GM23248 (cell line): ENCODE data around the gene PIP4P1. TPM values are rescaled to one million over a fixed set of nuclear protein-coding genes. Genes with fewer than 3 reads are reported as not detected.

Experiments used
- DNase-seq: peaks from one replicate; pipeline ENCODE4 v3.0.0-alpha.2; 2015
- H2AFZ ChIP-seq: fragments of 200-600 bp; sonication (generic); 2 replicates; pipeline ENCODE4 v1.6.1; 2016; ENCODE audit warnings: antibody characterized with exemption
- H3F3A ChIP-seq: fragments of 200-600 bp; sonication (generic); 2 replicates; pipeline ENCODE4 v1.6.1; 2016; ENCODE audit warnings: mild to moderate bottlenecking, antibody characterized with exemption, mixed run types; ENCODE audit not compliant: insufficient read depth
- H3K27ac ChIP-seq: fragments of 200-600 bp; sonication (generic); 2 replicates; pipeline ENCODE4 v1.5.1; 2016; ENCODE audit warnings: mild to moderate bottlenecking
- H3K27me3 ChIP-seq: fragments of 200-600 bp; sonication (generic); replicated peaks from 2 replicates; pipeline ENCODE4 v1.6.1; 2016; ENCODE audit warnings: mild to moderate bottlenecking; ENCODE audit not compliant: insufficient read depth
- H3K36me3 ChIP-seq: fragments of 200-600 bp; sonication (generic); 2 replicates; pipeline ENCODE4 v1.6.1; 2016; ENCODE audit warnings: low read depth, mild to moderate bottlenecking
- H3K4me1 ChIP-seq: fragments of 200-600 bp; sonication (generic); 2 replicates; pipeline ENCODE4 v1.6.1; 2016; ENCODE audit warnings: mild to moderate bottlenecking; ENCODE audit not compliant: insufficient read depth
- H3K4me2 ChIP-seq: fragments of 200-600 bp; sonication (generic); one replicate; pipeline ENCODE4 v1.6.1; 2016; ENCODE audit warnings: mild to moderate bottlenecking; ENCODE audit not compliant: unreplicated experiment
- H3K4me3 ChIP-seq: fragments of 200-600 bp; sonication (generic); 2 replicates; pipeline ENCODE4 v1.5.1; 2016; ENCODE audit warnings: mild to moderate bottlenecking
- H3K79me2 ChIP-seq: fragments of 200-600 bp; sonication (generic); 2 replicates; pipeline ENCODE4 v1.6.1; 2016; ENCODE audit warnings: mild to moderate bottlenecking; ENCODE audit not compliant: insufficient read depth
- H3K9ac ChIP-seq: fragments of 200-600 bp; sonication (generic); 2 replicates; pipeline ENCODE4 v1.6.1; 2016; ENCODE audit warnings: mild to moderate bottlenecking
- H3K9me2 ChIP-seq: fragments of 200-600 bp; sonication (generic); 2 replicates; pipeline ENCODE4 v1.6.1; 2016; ENCODE audit warnings: mixed run types, mild to moderate bottlenecking, moderate library complexity; ENCODE audit not compliant: insufficient read depth
- H3K9me3 ChIP-seq: fragments of 200-600 bp; sonication (generic); one replicate; pipeline ENCODE4 v1.6.1; 2017; ENCODE audit warnings: low read depth
- H4K20me1 ChIP-seq: fragments of 200-600 bp; sonication (generic); 2 replicates; pipeline ENCODE4 v1.6.0; 2016; ENCODE audit not compliant: insufficient read depth
- EZH2 ChIP-seq: fragments of 200-600 bp; sonication (generic); IDR thresholded peaks from 2 replicates; pipeline ENCODE4 v1.6.1; 2018; ENCODE audit warnings: antibody characterized with exemption, mild to moderate bottlenecking; ENCODE audit not compliant: insufficient read depth, poor library complexity, severe bottlenecking
- EZH2phosphoT487 ChIP-seq: fragments of 200-600 bp; sonication (generic); IDR thresholded peaks from 2 replicates; pipeline ENCODE4 v1.6.1; 2018; ENCODE audit warnings: antibody characterized with exemption, moderate library complexity, mild to moderate bottlenecking, low read depth; ENCODE audit not compliant: insufficient read depth
- WGBS, 2 experiments: methylation state at CpG; one replicate each; pipeline ENCODE4 v1.1.6; 2015 to 2017; ENCODE audit warnings: low lambda C conversion rate in 2 of 2, low coverage in 1 of 2; ENCODE audit errors: missing lambda C conversion rate in 2 of 2; 5-methylcytosine and 5-hydroxymethylcytosine counted together
- in situ Hi-C: fragments of 300-500 bp; cut with MboI; formaldehyde crosslinking; loops from 2 replicates; pipeline ENCODE4 v1.15.0; 2020
- polyA plus RNA-seq: library from polyadenylated mRNA; unstranded; fragments of >200 nt; fragmentation: Nextera tagmentation; extraction: Ambion mirVana; gene quantifications from 2 replicates; pipeline ENCODE4 v1.2.1, GENCODE V29; 2016
- total RNA-seq: library from RNA; depleted of rRNA; stranded (reverse); fragments of >200 nt; shearing (Covaris generic); gene quantifications from 2 replicates; pipeline ENCODE4 v1.2.3, GENCODE V29; 2014

Gene PIP4P1
- total and polyA plus RNA-seq, 2 experiments from 2014 or later = 18.6 to 21.6 TPM

- H3K79me2 ChIP-seq = no peaks in the 10 kb centered on the region
- TF ChIP-seq EZH2 = no peak
- TF ChIP-seq EZH2phosphoT487 = no peak
- H3K36me3 ChIP-seq = no peaks in the 10 kb centered on the region
- no peaks in the 10 kb centered on the region for H3K9me3 ChIP-seq
- no peak overlapping the region for H3K9ac ChIP-seq
- in situ Hi-C loops = no loop called here
- H3K4me2 ChIP-seq = no peak overlapping the region
- no peak overlapping the region for H2AFZ ChIP-seq
- H3K4me1 ChIP-seq = 0 out of 2 replicates have a peak, but pooled peaks cover 4% of the 10 kb centered on the region
- H3K27me3 ChIP-seq = no peaks in the 10 kb centered on the region
- WGBS, 2 experiments = 65 to 74% methylated on average over 8 of the region's 8 CpGs
- DNase-seq = peak; percentile 65
- no peak overlapping the region for H3K27ac ChIP-seq
- peaks cover 5% of the 10 kb centered on the region; the same call in 1 of the 2 replicates for H3F3A ChIP-seq
- H3K9me2 ChIP-seq = no peaks in the 10 kb centered on the region
- no peaks in the 10 kb centered on the region for H4K20me1 ChIP-seq
- H3K4me3 ChIP-seq = no peak overlapping the region
Observed at GRCh38 chr14:20494935-20495766, 33.9 kb upstream of the PIP4P1 start.

DNA sequence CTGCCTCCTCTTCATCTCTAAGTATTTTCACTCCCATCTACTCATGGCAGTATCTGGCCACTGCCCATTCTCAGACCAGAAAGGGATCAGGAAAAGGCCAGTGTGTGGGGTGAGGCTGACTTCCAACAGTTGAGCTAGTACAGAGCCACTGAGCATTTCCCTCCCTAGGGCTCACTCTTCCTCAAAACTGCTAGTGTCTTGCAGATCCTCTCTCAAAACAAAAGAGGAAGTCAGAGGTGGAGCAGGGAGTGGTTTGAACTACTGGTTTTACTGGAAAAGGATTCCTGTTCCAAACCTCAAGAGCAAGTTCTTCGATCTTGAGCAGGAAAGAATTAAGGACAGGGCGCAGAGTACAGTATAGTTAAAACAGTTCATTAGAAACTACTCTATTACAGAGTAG lies 32.4 kb upstream of the PIP4P1 start:
- Histone ChIP-seq H2AFZ (no peak overlapping the region), H3K9me3 (no peaks in the 10 kb centered on the region), H3K4me1 (0 out of 2 replicates have a peak, but pooled peaks cover 4% of the 10 kb centered on the region), H3F3A (peaks cover 5% of the 10 kb centered on the region; the same call in 1 of the 2 replicates), H4K20me1 (no peaks in the 10 kb centered on the region), H3K36me3 (no peaks in the 10 kb centered on the region), H3K9ac (no peak overlapping the region), H3K4me3 (no peak overlapping the region), H3K9me2 (no peaks in the 10 kb centered on the region), H3K27me3 (no peaks in the 10 kb centered on the region), H3K79me2 (no peaks in the 10 kb centered on the region), H3K27ac (no peak overlapping the region), H3K4me2 (no peak overlapping the region)
- DNase-seq = no peak
- in situ Hi-C loops = no loop called here
- TF ChIP-seq EZH2 (no peak), EZH2phosphoT487 (no peak)
- 61 to 68% methylated on average over 2 of the region's 2 CpGs for WGBS, 2 experiments

GRCh38 chr14:20492486-20492885 lies 31.3 kb upstream of the PIP4P1 start:
- H3K4me3 ChIP-seq = no peak overlapping the region
- H3K79me2 ChIP-seq = no peaks in the 10 kb centered on the region
- 88 to 89% methylated on average over 4 of the region's 4 CpGs for WGBS, 2 experiments
- H2AFZ ChIP-seq = no peak overlapping the region
- no peaks in the 10 kb centered on the region for H3K36me3 ChIP-seq
- H3K9me3 ChIP-seq = no peaks in the 10 kb centered on the region
- H3K9ac ChIP-seq = no peak overlapping the region
- H3K4me2 ChIP-seq = no peak overlapping the region
- 0 out of 2 replicates have a peak, but pooled peaks cover 4% of the 10 kb centered on the region for H3K4me1 ChIP-seq
- in situ Hi-C loops = no loop called here
- no peaks in the 10 kb centered on the region for H4K20me1 ChIP-seq
- DNase-seq = no peak
- no peaks in the 10 kb centered on the region for H3K9me2 ChIP-seq
- no peaks in the 10 kb centered on the region for H3K27me3 ChIP-seq
- TF ChIP-seq EZH2phosphoT487 (no peak), EZH2 (no peak)
- H3F3A ChIP-seq = peaks cover 5% of the 10 kb centered on the region; the same call in 1 of the 2 replicates
- H3K27ac ChIP-seq = no peak overlapping the region

DNA sequence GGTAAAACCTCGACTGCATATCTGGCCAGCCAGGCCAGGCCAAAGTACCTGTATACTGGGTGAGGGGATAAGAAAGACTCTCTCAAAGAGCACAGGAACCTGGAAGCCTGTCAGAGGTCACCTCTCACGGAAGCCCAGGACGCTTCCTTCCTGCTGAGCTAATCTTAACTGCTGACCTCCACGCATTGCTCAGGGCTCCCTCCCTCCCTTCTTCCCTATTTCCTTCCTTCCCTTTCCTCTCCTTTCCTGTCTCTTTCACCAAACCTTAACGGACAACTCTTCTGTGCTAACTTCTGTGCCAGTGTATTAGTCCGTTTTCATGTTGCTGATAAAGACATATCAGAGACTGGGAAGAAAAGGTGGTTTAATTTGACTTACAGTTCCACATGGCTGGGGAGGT lies 29.3 kb upstream of the PIP4P1 start:
- Histone ChIP-seq H3K9me2 (no peaks in the 10 kb centered on the region), H3K4me1 (0 out of 2 replicates have a peak, but pooled peaks cover 3% of the 10 kb centered on the region), H2AFZ (no peak overlapping the region), H4K20me1 (no peaks in the 10 kb centered on the region), H3K9me3 (no peaks in the 10 kb centered on the region), H3K9ac (no peak overlapping the region), H3K79me2 (no peaks in the 10 kb centered on the region), H3K36me3 (no peaks in the 10 kb centered on the region), H3K27me3 (no peaks in the 10 kb centered on the region), H3K4me3 (no peak overlapping the region), H3F3A (peaks cover 2% of the 10 kb centered on the region; the same call in 1 of the 2 replicates), H3K4me2 (no peak overlapping the region), H3K27ac (no peak overlapping the region)
- in situ Hi-C loops = no loop called here
- no peak for DNase-seq
- TF ChIP-seq EZH2phosphoT487 (no peak), EZH2 (no peak)
- WGBS, 2 experiments = 57 to 68% methylated on average over 6 of the region's 6 CpGs
